HG03571 (cell line): ENCODE results near the gene UGDH.

Source experiments
- ATAC-seq: cut with Tn5 transposase; IDR thresholded peaks from one replicate; pipeline ENCODE4 v1.9.1; 2021; ENCODE audit not compliant: unreplicated experiment

UGDH gene

DNA sequence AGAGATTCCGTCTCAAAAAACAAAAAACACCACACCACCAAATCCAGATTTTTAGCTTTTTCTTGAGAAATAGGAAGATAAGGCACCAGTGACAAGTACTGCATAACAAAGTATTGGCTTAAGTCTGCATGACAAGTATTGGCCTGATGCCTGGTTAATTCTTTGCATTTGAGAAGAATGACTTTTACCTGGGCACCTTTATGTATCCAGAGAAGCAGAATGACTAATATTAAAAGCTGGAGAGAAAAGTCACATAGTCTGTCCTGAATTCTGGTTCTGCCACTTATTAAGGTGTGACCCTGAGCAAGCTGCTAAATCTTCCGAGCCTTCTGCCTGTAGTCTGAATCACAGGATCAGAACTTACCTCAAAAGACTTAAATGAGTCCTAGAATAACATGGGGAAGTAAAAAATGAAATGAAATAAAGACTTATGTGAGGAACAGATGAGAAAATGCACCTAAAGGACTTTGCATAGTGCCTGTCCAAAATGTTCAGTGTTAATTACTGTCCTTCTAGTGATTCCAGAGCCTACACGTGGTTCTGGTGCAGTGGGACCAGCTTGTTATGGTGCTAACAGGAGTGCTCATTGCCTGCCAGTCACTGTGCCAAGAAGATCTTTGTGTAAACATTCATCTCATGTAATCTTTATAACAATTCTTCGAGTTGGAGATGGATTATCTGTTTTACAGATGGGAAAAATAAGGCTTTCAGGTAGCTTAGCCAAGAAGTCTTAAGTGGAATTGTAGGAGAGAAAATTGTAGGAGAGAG, 31.6 kb downstream of the UGDH start:
- ATAC-seq = no peak

DNA sequence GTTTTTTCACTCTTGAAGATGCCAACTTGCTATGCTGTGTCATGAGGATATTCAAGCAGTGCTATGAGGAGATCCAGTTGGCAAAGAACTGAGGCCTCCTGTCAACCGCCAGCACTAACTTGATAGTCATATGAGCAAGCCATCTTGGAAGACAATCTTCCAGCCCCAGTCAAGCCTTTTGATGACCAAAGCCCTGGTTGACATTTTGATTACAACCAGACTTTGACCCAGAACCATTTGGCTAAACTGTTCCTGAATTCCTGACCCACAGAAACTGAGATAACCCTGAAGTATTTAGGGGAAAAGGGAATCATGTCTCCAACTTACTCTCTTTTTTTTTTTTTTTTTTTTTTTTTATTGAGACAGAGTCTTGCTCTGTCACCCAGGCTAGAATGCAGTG, 32.9 kb downstream of the UGDH start:
- ATAC-seq = no peak

DNA sequence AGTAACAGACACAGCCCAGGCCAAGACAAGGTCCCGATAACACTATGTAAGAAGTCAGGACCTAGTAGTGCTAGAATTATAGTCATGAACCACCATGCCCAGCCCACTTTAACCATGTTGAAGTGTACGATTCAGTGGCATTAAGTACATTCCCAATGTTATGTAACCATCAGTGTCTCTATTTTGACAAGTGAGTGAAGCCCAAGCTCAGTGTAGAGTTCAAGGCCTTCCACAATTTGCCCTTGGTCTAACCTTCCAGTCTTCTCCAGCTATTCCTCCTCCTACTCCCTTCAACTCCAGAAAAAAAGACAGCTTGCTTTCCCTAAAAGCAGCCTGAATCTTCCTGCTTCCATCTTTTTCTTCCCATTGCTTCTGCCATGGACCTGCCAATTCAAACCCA, 36.9 kb downstream of the UGDH start:
- no peak for ATAC-seq

- ATAC-seq = no peak
Measured at GRCh38 chr4:39486221-39486804, 40.9 kb downstream of the UGDH start.

GRCh38 chr4:39484582-39485272, 42.5 kb downstream of the UGDH start:
- ATAC-seq = no peak

GRCh38 chr4:39480902-39481695, 46.1 kb downstream of the UGDH start:
- ATAC-seq = no peak

- no peak for ATAC-seq
Measured at GRCh38 chr4:39480251-39480650, 47.0 kb downstream of the UGDH start.

DNA sequence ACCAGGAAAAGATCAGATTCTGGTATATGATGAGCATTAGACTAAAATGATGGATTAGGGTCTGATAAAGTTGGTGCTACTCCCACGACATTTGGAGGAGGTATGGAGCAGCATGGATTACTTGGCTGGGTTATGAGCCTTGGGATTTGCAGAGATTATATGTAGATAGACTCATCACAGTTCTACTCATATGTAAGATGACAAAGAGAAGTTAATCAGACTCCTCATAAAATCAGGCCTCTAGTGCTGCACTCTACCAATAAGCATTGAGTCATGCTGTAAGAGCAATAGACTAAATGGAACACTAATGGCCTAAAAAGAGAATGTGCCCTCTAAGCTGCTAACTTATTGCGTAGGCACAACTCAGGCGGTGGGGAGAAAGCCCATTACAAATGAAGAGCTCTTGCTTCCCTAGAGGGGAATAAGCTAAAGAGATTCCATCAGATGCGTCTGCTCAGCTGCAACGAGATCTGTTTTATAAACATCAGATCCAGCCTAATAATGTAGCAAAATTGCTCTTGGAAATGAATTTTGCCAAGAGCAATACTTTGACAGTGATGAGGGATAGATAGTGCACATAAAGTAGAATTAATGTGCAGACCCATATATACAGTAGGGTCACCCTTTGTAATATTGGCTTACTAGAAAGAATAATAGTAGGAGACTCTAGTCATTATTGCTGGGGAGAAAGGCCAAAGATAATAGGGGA, 50.9 kb downstream of the UGDH start:
- no peak for ATAC-seq

DNA sequence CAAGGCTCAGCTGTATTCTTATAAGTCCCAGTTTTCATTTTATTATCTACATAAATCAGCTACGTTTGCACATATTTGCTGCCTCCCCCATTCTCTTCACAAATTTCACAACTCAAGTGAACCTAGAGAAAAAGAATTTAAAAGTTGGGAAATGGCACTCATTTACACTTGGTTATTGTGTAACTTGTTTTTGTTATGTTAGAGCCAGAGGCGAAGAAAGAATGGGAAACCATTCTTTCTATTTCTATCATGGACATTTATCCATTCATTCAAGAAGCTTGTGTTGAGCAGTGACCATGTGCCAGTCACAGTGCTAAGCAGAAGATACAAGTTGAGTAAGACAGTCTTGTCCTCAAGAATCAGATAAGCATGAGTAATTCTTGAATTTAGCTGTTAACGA, 54.8 kb downstream of the UGDH start:
- no peak for ATAC-seq

DNA sequence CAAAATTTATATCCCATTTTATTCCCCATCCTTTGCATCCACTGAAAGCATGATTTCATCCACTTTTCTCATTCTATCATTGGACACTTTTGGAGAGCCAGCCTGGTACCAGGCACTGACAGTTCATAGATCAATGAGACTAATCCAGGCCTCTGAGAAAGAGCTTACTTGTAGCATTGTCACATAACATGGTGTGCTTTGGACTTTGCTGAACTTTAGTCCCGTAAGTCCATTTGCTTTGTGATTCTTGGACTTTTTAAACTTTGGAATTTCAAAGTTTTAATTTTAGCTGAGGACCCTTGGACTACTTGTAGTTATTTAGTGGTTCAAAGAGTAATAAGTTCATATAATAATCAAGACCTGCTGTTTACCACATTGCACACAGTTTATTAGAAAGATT, 56.8 kb downstream of the UGDH start:
- no peak for ATAC-seq

DNA sequence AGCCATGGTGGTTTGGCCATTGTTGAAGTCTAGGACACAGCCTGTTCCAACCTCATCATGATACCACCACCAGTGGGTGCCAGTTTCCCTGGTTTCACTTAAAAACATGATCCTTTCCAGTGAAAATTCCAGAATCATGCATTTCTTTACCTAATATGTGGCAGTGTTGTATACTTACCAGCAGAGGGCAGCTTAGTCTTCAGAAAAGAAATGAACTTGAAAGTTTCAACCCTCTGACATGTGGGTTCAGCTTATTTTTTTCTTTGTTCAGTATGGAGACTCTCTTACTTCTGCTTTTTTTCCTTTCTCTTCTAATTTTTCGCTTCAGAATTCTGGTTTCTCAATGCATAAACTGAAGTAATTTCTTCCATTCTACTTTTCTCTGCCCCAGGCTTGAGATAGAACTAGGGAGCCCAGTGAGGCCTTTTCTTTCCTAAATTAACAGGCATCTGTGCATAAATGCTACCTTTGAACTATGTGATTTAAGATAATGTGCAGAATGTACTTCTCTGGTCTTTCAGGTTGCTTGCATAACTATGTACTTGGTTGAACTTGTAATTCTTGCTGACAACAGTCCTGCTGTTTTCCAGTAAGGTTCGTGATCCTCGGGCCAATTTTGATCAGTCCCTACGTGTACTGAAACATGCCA, 57.7 kb downstream of the UGDH start:
- peak; percentile 83 for ATAC-seq

DNA sequence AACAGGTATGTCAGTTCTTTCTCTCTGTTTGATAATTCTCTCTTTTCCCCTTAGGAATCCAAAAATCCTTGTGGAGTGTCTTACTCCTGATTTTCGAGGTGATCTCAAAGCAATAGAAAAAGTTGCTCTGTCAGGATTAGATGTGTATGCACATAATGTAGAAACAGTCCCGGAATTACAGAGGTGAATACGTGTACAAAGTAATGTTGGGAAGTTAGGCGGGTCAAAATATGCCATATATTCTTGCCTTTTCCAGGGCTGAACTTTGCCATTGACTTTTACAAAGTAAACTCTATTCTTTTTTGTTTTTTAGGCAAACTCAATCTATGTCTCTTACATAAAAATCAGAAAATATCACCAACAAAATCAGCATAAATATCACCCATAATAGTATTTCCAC, 59.8 kb downstream of the UGDH start:
- ATAC-seq = no peak

DNA sequence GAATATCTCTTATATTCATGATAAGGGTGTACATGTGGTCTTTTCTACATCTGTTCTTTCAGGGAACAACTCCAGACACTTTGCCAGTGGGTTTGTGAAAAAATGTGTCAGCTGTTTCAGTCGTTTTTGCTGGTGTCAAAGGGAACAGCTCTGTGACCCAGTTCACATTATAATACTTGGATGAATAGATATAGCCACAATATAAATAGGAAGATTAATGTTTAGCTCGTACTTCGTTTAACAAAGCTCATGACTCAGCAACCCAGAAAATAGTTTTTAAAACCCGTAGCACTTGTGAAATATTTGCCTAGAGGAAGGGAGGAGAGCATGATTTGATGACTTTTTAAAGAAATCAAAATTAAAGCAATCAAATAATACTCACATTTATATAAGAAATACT, 60.5 kb downstream of the UGDH start:
- no peak for ATAC-seq

DNA sequence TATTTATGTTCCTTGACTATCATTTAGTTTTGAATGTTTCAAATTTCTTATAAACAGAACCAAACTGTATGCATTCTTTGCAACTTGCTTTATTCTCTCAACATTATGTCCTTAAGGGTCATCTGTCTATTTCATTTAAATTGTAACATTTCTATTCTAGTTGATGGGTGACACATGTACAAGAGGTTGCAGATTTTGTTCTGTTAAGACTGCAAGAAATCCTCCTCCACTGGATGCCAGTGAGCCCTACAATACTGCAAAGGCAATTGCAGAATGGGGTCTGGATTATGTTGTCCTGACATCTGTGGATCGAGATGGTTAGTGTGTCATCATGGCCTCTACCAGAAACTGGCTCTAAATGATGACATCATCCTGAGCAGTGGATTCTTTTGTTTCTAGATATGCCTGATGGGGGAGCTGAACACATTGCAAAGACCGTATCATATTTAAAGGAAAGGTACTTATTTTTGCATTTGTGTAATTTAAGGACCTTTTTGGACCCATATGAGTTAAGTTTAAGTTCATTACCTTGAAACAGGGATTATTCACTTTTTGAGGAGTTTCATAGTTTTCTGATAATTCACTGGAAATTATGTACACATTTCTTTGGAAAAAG, 62.2 kb downstream of the UGDH start:
- ATAC-seq = no peak

GRCh38 chr4:39458505-39459300, 68.5 kb downstream of the UGDH start, which contains the start of the genes LIAS and RPL9:
Gene LIAS, plus strand, starts transcription at chr4:39459056. Its CDS starts 62 bp downstream, at chr4:39459118.
Gene RPL9, minus strand, starts transcription at chr4:39458922. Its CDS starts 483 bp downstream, at chr4:39458439.
- peak; percentile 84 for ATAC-seq

DNA sequence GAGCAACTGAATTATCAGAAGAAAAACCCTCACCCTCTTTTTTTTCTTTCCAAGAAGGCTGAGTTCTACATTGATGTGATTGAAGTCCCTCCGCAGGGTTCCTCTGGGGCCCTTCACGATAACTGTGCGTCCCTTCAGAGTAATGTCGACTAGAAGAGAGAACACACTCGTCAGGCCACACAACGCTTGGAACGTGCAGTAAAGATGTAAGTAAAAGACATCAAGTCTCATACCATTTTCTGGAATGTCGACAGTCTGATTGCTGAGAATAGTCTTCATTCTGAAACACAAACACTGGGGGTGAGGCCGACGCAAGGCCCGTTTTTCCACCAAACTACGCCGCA, 69.1 kb downstream of the UGDH start:
- peak; percentile 4 for ATAC-seq

DNA sequence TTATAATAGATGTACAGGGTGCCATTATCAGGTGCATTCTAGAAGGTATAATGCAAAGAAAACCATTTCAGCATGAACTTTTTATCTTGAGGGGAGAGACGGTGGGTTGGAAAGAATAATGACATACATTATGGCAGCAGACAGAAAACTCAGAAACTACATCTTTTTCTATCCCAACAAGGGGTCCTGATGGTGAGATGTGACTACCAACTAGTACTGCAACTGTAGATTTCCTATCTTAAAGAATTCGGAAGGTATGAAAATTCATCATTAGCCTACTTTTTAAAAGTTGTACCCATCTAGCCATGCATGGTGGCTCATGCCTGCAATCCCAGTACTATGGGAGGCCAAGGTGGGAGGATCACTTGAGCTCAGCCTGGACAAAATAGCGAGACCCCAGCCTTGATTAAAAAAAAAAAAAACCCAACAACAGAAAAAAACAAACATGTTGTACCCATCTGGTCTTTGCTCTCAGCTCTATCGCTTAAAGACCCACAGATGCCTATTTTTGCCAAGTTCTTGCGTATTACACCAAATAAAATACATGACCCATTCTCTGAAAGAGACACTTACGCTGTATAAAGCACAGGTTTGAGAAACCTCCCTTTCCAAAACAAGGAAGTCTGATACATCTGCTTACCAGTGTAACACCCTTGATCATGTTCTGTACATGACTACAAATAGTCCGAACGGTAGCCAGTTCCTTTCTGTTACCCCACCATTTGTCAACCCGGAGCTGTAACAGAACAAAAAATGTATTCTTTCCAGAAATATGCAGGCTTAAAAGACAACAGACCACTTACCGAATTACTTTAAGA, 70.1 kb downstream of the UGDH start:
- no peak for ATAC-seq

DNA sequence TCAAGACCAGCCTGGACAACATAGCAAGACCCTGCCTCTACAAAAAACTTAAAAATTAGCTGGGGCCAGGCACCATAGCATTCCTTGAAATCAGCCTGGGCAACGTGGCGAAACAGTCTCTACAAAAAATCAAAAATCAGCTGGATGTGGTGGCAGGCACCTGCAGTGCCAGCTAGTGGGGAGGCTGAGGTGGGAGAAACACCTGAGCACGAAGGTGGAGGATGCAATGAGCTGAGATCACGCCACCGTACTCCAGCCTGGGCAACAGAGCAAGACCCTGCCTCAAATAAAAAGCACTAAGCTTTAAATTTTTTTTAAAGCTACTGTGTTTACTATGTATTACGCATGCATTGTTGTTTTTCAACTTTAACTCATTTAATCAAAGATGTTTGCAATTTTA, 71.8 kb downstream of the UGDH start:
- no peak for ATAC-seq
